Measurements from ENCODE around the gene GPRIN3.

GRCh38 chr4:89287945-89288344 is 19.7 kb downstream of the GPRIN3 start:
- TF ChIP-seq CTCF (IDR thresholded peaks at IDR 0.05) (no peak), EZH2 (IDR thresholded peaks at IDR 0.05; ENCODE audit: borderline replicate concordance, insufficient read depth, low read depth, low read length, poor library complexity, severe bottlenecking) (no peak)
